ENCODE results near the gene MYO1B.

DNA sequence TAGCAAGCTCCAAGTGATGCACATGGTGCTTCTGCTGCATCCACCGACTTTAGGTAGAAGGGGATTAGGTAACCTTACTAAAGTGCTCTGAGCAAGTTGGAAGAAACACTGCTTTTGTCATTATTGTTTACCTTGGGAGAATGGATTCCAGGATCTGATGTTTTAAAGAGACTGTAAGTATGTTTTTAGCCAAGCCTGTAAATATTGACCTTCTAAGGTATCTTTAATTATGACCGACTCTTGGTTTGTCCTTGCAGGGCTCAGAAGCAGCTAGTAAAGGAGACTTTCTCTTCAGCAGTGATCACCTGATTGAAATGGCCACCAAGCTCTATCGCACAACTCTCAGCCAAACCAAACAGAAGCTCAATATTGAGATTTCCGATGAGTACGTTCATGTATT, 170.7 kb downstream of the MYO1B start:
- TF ChIP-seq, protein P1, sequence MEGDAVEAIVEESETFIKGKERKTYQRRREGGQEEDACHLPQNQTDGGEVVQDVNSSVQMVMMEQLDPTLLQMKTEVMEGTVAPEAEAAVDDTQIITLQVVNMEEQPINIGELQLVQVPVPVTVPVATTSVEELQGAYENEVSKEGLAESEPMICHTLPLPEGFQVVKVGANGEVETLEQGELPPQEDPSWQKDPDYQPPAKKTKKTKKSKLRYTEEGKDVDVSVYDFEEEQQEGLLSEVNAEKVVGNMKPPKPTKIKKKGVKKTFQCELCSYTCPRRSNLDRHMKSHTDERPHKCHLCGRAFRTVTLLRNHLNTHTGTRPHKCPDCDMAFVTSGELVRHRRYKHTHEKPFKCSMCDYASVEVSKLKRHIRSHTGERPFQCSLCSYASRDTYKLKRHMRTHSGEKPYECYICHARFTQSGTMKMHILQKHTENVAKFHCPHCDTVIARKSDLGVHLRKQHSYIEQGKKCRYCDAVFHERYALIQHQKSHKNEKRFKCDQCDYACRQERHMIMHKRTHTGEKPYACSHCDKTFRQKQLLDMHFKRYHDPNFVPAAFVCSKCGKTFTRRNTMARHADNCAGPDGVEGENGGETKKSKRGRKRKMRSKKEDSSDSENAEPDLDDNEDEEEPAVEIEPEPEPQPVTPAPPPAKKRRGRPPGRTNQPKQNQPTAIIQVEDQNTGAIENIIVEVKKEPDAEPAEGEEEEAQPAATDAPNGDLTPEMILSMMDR (IDR thresholded peaks at IDR 0.05; ENCODE audit: low read length), result no peak
- no peak for TF ChIP-seq EZH2 (IDR thresholded peaks at IDR 0.05; ENCODE audit: borderline replicate concordance, low read length)
